Measurements from ENCODE around the gene AKAP13.
A peak's percentile ranks its signal among the peaks of the same experiment; 100 is the strongest.
"Not testable (repeated sequence)": the region's sequence is repeated elsewhere in the genome, so short reads cannot be mapped to it uniquely, and the experiment has no call there.

DNA sequence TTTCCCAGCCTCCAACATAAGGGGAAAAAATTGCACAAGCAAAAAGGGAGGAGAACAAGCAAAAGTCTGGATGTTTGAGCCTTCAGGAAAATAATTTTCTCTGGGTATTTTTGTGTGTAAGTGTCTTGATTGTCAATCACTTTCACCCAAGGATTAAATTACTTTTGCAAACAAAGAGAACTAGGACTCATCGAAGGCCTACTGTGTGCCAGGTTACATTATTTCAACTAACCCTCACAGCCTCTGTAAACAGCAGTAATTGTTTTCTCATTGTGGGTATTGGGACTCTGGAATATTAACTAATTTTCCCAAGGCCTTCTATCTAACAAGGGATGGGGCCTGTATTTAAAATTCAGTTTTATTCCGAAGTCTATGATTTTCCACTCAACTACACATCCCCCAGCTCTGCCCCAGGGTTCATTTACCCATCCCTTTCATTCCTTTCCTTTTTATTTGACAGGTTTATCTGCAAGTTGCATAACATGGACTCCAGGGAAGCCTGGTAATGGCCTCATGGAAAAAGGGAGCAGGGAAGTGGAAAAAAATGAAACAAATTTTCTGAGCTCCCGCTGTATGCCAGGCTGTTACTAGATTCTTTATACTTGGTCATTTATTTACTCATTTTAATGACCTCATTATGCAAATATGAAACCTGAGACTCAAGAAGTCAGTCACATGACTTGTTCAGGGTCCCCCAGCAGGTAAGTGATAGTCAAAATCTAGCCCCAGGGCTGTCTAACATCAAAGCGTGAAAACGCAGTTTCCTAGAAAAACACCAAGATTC lies 32.9 kb upstream of the AKAP13 start:
- TF ChIP-seq, protein P1, sequence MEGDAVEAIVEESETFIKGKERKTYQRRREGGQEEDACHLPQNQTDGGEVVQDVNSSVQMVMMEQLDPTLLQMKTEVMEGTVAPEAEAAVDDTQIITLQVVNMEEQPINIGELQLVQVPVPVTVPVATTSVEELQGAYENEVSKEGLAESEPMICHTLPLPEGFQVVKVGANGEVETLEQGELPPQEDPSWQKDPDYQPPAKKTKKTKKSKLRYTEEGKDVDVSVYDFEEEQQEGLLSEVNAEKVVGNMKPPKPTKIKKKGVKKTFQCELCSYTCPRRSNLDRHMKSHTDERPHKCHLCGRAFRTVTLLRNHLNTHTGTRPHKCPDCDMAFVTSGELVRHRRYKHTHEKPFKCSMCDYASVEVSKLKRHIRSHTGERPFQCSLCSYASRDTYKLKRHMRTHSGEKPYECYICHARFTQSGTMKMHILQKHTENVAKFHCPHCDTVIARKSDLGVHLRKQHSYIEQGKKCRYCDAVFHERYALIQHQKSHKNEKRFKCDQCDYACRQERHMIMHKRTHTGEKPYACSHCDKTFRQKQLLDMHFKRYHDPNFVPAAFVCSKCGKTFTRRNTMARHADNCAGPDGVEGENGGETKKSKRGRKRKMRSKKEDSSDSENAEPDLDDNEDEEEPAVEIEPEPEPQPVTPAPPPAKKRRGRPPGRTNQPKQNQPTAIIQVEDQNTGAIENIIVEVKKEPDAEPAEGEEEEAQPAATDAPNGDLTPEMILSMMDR (tag by site-specific recombination; IDR thresholded peaks at IDR 0.05), result not testable (repeated sequence)
- not testable (repeated sequence) for TF ChIP-seq ZNF302 (tag by site-specific recombination; IDR thresholded peaks at IDR 0.05; ENCODE audit: low read depth); ZNF423 (tag by site-specific recombination; IDR thresholded peaks at IDR 0.05); ZNF76 (tag by site-specific recombination; IDR thresholded peaks at IDR 0.05; ENCODE audit: borderline replicate concordance, low read depth); ZFP3 (tag by site-specific recombination; IDR thresholded peaks at IDR 0.05; ENCODE audit: low read depth); ZSCAN30 (tag by site-specific recombination; IDR thresholded peaks at IDR 0.05); ZNF175 (tag by site-specific recombination; IDR thresholded peaks at IDR 0.05); ZNF624 (tag by site-specific recombination; IDR thresholded peaks at IDR 0.05); SP2 (tag by site-specific recombination; IDR thresholded peaks at IDR 0.05); ZNF211 (tag by site-specific recombination; IDR thresholded peaks at IDR 0.05; ENCODE audit: low read depth)
- TF ChIP-seq, protein P2, sequence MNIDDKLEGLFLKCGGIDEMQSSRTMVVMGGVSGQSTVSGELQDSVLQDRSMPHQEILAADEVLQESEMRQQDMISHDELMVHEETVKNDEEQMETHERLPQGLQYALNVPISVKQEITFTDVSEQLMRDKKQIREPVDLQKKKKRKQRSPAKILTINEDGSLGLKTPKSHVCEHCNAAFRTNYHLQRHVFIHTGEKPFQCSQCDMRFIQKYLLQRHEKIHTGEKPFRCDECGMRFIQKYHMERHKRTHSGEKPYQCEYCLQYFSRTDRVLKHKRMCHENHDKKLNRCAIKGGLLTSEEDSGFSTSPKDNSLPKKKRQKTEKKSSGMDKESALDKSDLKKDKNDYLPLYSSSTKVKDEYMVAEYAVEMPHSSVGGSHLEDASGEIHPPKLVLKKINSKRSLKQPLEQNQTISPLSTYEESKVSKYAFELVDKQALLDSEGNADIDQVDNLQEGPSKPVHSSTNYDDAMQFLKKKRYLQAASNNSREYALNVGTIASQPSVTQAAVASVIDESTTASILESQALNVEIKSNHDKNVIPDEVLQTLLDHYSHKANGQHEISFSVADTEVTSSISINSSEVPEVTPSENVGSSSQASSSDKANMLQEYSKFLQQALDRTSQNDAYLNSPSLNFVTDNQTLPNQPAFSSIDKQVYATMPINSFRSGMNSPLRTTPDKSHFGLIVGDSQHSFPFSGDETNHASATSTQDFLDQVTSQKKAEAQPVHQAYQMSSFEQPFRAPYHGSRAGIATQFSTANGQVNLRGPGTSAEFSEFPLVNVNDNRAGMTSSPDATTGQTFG (tag by site-specific recombination; IDR thresholded peaks at IDR 0.05; ENCODE audit: borderline replicate concordance), result not testable (repeated sequence)
- TF ChIP-seq, protein P3, sequence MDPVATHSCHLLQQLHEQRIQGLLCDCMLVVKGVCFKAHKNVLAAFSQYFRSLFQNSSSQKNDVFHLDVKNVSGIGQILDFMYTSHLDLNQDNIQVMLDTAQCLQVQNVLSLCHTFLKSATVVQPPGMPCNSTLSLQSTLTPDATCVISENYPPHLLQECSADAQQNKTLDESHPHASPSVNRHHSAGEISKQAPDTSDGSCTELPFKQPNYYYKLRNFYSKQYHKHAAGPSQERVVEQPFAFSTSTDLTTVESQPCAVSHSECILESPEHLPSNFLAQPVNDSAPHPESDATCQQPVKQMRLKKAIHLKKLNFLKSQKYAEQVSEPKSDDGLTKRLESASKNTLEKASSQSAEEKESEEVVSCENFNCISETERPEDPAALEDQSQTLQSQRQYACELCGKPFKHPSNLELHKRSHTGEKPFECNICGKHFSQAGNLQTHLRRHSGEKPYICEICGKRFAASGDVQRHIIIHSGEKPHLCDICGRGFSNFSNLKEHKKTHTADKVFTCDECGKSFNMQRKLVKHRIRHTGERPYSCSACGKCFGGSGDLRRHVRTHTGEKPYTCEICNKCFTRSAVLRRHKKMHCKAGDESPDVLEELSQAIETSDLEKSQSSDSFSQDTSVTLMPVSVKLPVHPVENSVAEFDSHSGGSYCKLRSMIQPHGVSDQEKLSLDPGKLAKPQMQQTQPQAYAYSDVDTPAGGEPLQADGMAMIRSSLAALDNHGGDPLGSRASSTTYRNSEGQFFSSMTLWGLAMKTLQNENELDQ (tag by site-specific recombination; IDR thresholded peaks at IDR 0.05; ENCODE audit: low read depth), result not testable (repeated sequence)
- TF ChIP-seq, protein P4, sequence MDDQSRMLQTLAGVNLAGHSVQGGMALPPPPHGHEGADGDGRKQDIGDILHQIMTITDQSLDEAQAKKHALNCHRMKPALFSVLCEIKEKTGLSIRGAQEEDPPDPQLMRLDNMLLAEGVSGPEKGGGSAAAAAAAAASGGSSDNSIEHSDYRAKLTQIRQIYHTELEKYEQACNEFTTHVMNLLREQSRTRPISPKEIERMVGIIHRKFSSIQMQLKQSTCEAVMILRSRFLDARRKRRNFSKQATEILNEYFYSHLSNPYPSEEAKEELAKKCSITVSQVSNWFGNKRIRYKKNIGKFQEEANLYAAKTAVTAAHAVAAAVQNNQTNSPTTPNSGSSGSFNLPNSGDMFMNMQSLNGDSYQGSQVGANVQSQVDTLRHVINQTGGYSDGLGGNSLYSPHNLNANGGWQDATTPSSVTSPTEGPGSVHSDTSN (CRISPR knock-in tag; IDR thresholded peaks at IDR 0.05), result not testable (repeated sequence)
- peak; percentile 70; the same call in 1 of the 2 replicates for TF ChIP-seq TCF7L2 (IDR thresholded peaks at IDR 0.05; ENCODE audit: borderline replicate concordance, low read depth, low read length)

Measured in HEK293 (cell line).